GM23338 (cell line): ENCODE data around the gene NUP98. TPM values are rescaled to one million over a fixed set of nuclear protein-coding genes. Genes with fewer than 3 reads are reported as not detected.

Source experiments
- ATAC-seq: fragments of 200-7000 bp; cut with Tn5 transposase; 3 replicates; pipeline ENCODE4 v1.9.1; 2020
- DNase-seq: peaks from one replicate; pipeline ENCODE4 v3.0.0-alpha.2; 2015; ENCODE audit warnings: low spot score
- H2AFZ ChIP-seq: fragments of 200-600 bp; sonication (generic); 2 replicates; pipeline ENCODE4 v1.8.0; 2016; ENCODE audit warnings: antibody characterized with exemption, mild to moderate bottlenecking, moderate library complexity
- H3F3A ChIP-seq: fragments of 200-600 bp; sonication (generic); replicated peaks from 2 replicates; pipeline ENCODE4 v1.8.0; 2017; ENCODE audit warnings: antibody characterized with exemption, mixed run types, low read depth
- H3K27ac ChIP-seq: fragments of 200-600 bp; sonication (generic); 2 replicates; pipeline ENCODE4 v1.6.1; 2016; ENCODE audit warnings: low read depth
- H3K27me3 ChIP-seq: fragments of 200-600 bp; sonication (generic); 2 replicates; pipeline ENCODE4 v1.8.0; 2016; ENCODE audit warnings: mild to moderate bottlenecking, mixed run types, moderate library complexity; ENCODE audit not compliant: insufficient read depth
- H3K36me3 ChIP-seq: fragments of 200-600 bp; sonication (generic); 2 replicates; pipeline ENCODE4 v1.8.0; 2016; ENCODE audit warnings: mild to moderate bottlenecking; ENCODE audit not compliant: insufficient read depth
- H3K4me1 ChIP-seq: fragments of 200-600 bp; sonication (generic); 2 replicates; pipeline ENCODE4 v1.8.0; 2016; ENCODE audit warnings: mild to moderate bottlenecking, moderate library complexity; ENCODE audit not compliant: insufficient read depth
- H3K4me2 ChIP-seq: fragments of 200-600 bp; sonication (generic); 2 replicates; pipeline ENCODE4 v1.7.1; 2017; ENCODE audit warnings: mixed run types
- H3K4me3 ChIP-seq: fragments of 200-600 bp; sonication (generic); 2 replicates; pipeline ENCODE4 v1.6.1; 2016; ENCODE audit warnings: mixed run types
- H3K79me2 ChIP-seq: fragments of 200-600 bp; sonication (generic); replicated peaks from 2 replicates; pipeline ENCODE4 v1.8.0; 2017; ENCODE audit warnings: mild to moderate bottlenecking; ENCODE audit not compliant: insufficient read depth
- H3K9me2 ChIP-seq: fragments of 200-600 bp; sonication (generic); 2 replicates; pipeline ENCODE4 v1.8.0; 2017; ENCODE audit not compliant: insufficient read depth
- H4K20me1 ChIP-seq: fragments of 200-600 bp; sonication (generic); replicated peaks from 2 replicates; pipeline ENCODE4 v1.8.0; 2017; ENCODE audit warnings: mild to moderate bottlenecking; ENCODE audit not compliant: insufficient read depth
- H3K27ac Mint-ChIP-seq: 2 replicates; pipeline ENCODE4 v1.8.0; 2020; ENCODE audit warnings: inconsistent platforms, mild to moderate bottlenecking, moderate library complexity, mixed read lengths
- H3K27me3 Mint-ChIP-seq: 3 replicates; pipeline ENCODE4 v1.8.0; 2022; ENCODE audit warnings: low read depth, mild to moderate bottlenecking, moderate library complexity, mixed read lengths, inconsistent platforms; ENCODE audit not compliant: insufficient read depth, poor library complexity
- H3K36me3 Mint-ChIP-seq: 3 replicates; pipeline ENCODE4 v1.8.0; 2021; ENCODE audit warnings: low read depth, mild to moderate bottlenecking, inconsistent platforms, moderate library complexity, mixed read lengths
- H3K4me1 Mint-ChIP-seq: 3 replicates; pipeline ENCODE4 v1.8.0; 2020; ENCODE audit warnings: mild to moderate bottlenecking, inconsistent platforms, mixed read lengths
- H3K4me3 Mint-ChIP-seq: 3 replicates; pipeline ENCODE4 v1.8.0; 2021; ENCODE audit warnings: moderate library complexity, mild to moderate bottlenecking, inconsistent platforms, mixed read lengths
- H3K9me3 Mint-ChIP-seq: 3 replicates; pipeline ENCODE4 v1.8.0; 2020; ENCODE audit warnings: moderate library complexity, mild to moderate bottlenecking, inconsistent platforms, mixed read lengths
- CREB1 ChIP-seq: fragments of 250-450 bp; sonication (Bioruptor Pico); IDR thresholded peaks from 2 replicates; pipeline ENCODE4 v1.5.0; 2020; ENCODE audit warnings: low read depth, mild to moderate bottlenecking, moderate library complexity
- ETS1 ChIP-seq: IDR thresholded peaks from 2 replicates; pipeline ENCODE4 v1.6.1; 2016; ENCODE audit warnings: antibody characterized with exemption
- EZH2 ChIP-seq: fragments of 200-600 bp; sonication (generic); IDR thresholded peaks from one replicate; pipeline ENCODE4 v1.8.0; 2017; ENCODE audit warnings: antibody characterized with exemption, mild to moderate bottlenecking, low read depth; ENCODE audit not compliant: unreplicated experiment
- JUNB ChIP-seq: IDR thresholded peaks from one replicate; pipeline ENCODE4 v1.6.1; 2016; ENCODE audit warnings: antibody characterized with exemption; ENCODE audit not compliant: unreplicated experiment
- REST ChIP-seq: IDR thresholded peaks from one replicate; pipeline ENCODE4 v1.6.1; 2018; ENCODE audit warnings: antibody characterized with exemption; ENCODE audit not compliant: unreplicated experiment
- ZNF114 ChIP-seq: fragments of 250-450 bp; sonication (Bioruptor Pico); IDR thresholded peaks from 2 replicates; pipeline ENCODE4 v1.5.0; 2020; ENCODE audit warnings: mild to moderate bottlenecking, moderate library complexity
- ZNF462 ChIP-seq: fragments of 250-450 bp; sonication (Bioruptor Pico); IDR thresholded peaks from 2 replicates; pipeline ENCODE4 v1.5.0; 2020; ENCODE audit warnings: mild to moderate bottlenecking, moderate library complexity
- polyA plus RNA-seq: library from polyadenylated mRNA; unstranded; fragments of >200 nt; fragmentation: Nextera tagmentation; extraction: Ambion mirVana; gene quantifications from 2 replicates; pipeline ENCODE4 v1.2.1, GENCODE V29; 2016
- total RNA-seq: library from RNA; depleted of rRNA; stranded (reverse); fragments of >200 nt; shearing (Covaris generic); gene quantifications from 2 replicates; pipeline ENCODE4 v1.2.3, GENCODE V29; 2014
- TF ChIP-seq, protein P1 (sequence below), 2 experiments: fragments of 200-600 bp in 1 of 2; sonication (generic) in 1 of 2; conservative IDR thresholded peaks; 2 replicates each; pipeline versions ENCODE4 v1.5.1 to v1.6.1; 2016 to 2017; ENCODE audit warnings: antibody characterized with exemption in 2 of 2, low read depth in 2 of 2, mild to moderate bottlenecking in 2 of 2, moderate library complexity in 1 of 2

Gene NUP98
- total and polyA plus RNA-seq, 2 experiments from 2014 or later: 23.9 to 174 TPM

GRCh38 chr11:3626250-3626960 lies 170.9 kb downstream of the NUP98 start:
- DNase-seq (peak; percentile 41), ATAC-seq (peak; percentile 85)
- no peak overlapping the region for H3K4me3 ChIP-seq

More at GRCh38 chr11:3626250-3626960, 170.9 kb downstream of the NUP98 start:
- Histone ChIP-seq H3F3A (no peaks in the 10 kb centered on the region), H3K79me2 (no peaks in the 10 kb centered on the region), H2AFZ (no peak overlapping the region), H3K4me1 (no peaks in the 10 kb centered on the region), H3K27me3 (no peaks in the 10 kb centered on the region), H3K4me2 (no peak overlapping the region), H3K9me2 (0 out of 2 replicates have a peak, but pooled peaks cover 3% of the 10 kb centered on the region), H3K27ac (no peak overlapping the region), H4K20me1 (no peaks in the 10 kb centered on the region), H3K36me3 (no peaks in the 10 kb centered on the region)
- Mint-ChIP-seq H3K36me3 (no peaks in the 10 kb centered on the region; the same call in 2 of the 3 replicates), H3K27ac (no peak overlapping the region), H3K9me3 (no peaks in the 10 kb centered on the region), H3K4me1 (no peaks in the 10 kb centered on the region; the same call in 2 of the 3 replicates), H3K27me3 (peaks cover 5% of the 10 kb centered on the region), H3K4me3 (no peak overlapping the region)
- TF ChIP-seq, protein P1, sequence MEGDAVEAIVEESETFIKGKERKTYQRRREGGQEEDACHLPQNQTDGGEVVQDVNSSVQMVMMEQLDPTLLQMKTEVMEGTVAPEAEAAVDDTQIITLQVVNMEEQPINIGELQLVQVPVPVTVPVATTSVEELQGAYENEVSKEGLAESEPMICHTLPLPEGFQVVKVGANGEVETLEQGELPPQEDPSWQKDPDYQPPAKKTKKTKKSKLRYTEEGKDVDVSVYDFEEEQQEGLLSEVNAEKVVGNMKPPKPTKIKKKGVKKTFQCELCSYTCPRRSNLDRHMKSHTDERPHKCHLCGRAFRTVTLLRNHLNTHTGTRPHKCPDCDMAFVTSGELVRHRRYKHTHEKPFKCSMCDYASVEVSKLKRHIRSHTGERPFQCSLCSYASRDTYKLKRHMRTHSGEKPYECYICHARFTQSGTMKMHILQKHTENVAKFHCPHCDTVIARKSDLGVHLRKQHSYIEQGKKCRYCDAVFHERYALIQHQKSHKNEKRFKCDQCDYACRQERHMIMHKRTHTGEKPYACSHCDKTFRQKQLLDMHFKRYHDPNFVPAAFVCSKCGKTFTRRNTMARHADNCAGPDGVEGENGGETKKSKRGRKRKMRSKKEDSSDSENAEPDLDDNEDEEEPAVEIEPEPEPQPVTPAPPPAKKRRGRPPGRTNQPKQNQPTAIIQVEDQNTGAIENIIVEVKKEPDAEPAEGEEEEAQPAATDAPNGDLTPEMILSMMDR (conservative IDR thresholded peaks at IDR 0.05; ENCODE audit: low read depth in 2 of 2): peak; percentile 32 to 69
- TF ChIP-seq ZNF114 (no peak), EZH2 (no peak), ZNF462 (no peak), REST (no peak), CREB1 (no peak), JUNB (no peak), ETS1 (no peak)
